Mesothelial cell of epicardium (in vitro differentiated cells): ENCODE measurements around the gene PARD3. TPM values are rescaled to one million over a fixed set of nuclear protein-coding genes. Genes with fewer than 3 reads are reported as not detected.
A peak's percentile ranks its signal among the peaks of the same experiment; 100 is the strongest.

Source experiments
- DNase-seq, 2 experiments: peaks; one replicate each; pipeline ENCODE4 v3.0.0; 2021; ENCODE audit warnings: low spot score in 2 of 2; ENCODE audit not compliant: unreplicated experiment in 2 of 2
- H3K27ac Mint-ChIP-seq: 2 replicates; pipeline ENCODE4 v1.8.0; 2021; ENCODE audit warnings: mixed read lengths
- H3K27me3 Mint-ChIP-seq: 2 replicates; pipeline ENCODE4 v1.8.0; 2021; ENCODE audit warnings: low read depth, mixed read lengths
- H3K36me3 Mint-ChIP-seq: 2 replicates; pipeline ENCODE4 v1.8.0; 2021; ENCODE audit warnings: mixed read lengths
- H3K4me1 Mint-ChIP-seq: 2 replicates; pipeline ENCODE4 v1.8.0; 2021; ENCODE audit warnings: mixed read lengths
- H3K4me3 Mint-ChIP-seq: 2 replicates; pipeline ENCODE4 v1.8.0; 2021; ENCODE audit warnings: mild to moderate bottlenecking, moderate library complexity, mixed read lengths
- H3K9me3 Mint-ChIP-seq: 2 replicates; pipeline ENCODE4 v1.8.0; 2021; ENCODE audit warnings: mixed read lengths
- CTCF ChIP-seq: fragments of 200-600 bp; sonication (generic); IDR thresholded peaks from one replicate; pipeline ENCODE4 v1.5.0; 2021; ENCODE audit warnings: antibody characterized with exemption; ENCODE audit not compliant: unreplicated experiment
- total RNA-seq: library from RNA; stranded (reverse); gene quantifications from 3 replicates; pipeline ENCODE4 v1.2.1, GENCODE V29; 2021

Gene PARD3
- total RNA-seq, 1 donor from 2014 or later = 73.2 TPM

DNA sequence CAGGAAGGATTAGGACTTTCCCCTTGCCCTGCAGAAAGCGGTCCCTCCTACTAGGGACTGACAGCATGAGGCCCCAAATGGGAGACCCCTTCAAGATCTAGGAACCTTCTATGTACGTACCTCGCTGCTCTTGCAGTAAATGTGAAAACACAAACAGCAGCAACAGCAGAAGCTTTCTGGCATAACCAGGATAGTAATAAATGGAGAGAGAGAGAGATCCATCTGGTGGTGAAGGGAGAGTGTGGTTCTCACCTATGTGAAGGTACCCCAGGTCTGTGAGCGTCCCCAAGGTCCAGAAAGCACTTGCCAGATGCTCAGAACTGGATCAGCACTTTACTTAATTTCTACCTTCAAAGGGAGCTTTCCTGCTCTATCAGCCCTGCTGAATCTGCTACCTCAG, 592.7 kb downstream of the PARD3 start:
- peaks cover 25% of the 10 kb centered on the region for H3K4me1 Mint-ChIP-seq
- H3K27me3 Mint-ChIP-seq = no peaks in the 10 kb centered on the region
- H3K4me3 Mint-ChIP-seq = no peak overlapping the region
- no peak for DNase-seq
- H3K27ac Mint-ChIP-seq = no peak overlapping the region
- no peak for TF ChIP-seq CTCF
- H3K9me3 Mint-ChIP-seq = peaks cover 12% of the 10 kb centered on the region
- peaks cover 10% of the 10 kb centered on the region for H3K36me3 Mint-ChIP-seq

DNA sequence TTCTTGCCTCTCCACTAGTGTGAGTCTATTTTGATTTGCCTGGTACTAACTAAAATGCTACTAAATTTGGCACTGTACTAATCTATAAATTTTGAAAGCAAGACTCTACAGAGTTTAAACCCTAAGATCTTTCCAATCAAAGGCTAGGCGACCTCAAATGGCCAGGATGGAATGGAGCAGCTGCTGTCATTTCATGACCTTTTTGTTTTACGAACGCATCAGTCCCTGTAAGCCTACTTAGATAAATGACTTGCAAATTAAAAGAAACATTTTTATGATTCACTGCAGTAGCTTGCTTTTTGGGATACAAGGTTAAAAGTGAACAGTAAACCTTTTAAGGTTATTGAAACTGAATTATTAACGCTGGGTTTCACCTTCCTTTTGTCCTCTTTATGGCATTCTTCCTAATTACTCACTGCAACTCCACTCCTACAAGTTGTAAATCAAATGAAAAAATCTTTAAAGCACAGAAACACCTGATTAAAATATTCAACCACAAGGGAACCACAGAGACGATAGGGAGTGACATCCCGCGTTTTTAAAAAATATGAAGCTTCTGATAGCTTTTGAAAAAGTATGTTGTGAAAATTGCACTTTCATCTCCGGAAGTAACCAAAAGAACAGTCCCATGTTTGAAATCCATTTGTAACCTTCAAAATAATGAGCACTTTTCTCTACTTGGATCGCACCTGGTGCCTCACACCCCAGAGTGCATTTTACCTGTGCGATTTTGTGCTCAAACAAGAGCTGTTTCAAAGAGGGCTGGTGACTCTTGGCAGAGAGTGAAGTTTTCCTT, 595.1 kb downstream of the PARD3 start:
- peak overlapping the region; percentile 13 for H3K27ac Mint-ChIP-seq
- no peaks in the 10 kb centered on the region for H3K27me3 Mint-ChIP-seq
- TF ChIP-seq CTCF = no peak
- H3K4me1 Mint-ChIP-seq = peaks cover 43% of the 10 kb centered on the region
- H3K36me3 Mint-ChIP-seq = peaks cover under 1% of the 10 kb centered on the region
- peaks cover 1% of the 10 kb centered on the region for H3K9me3 Mint-ChIP-seq
- H3K4me3 Mint-ChIP-seq = no peak overlapping the region
- DNase-seq = no peak

GRCh38 chr10:34217524-34217923, 597.6 kb downstream of the PARD3 start:
- peaks cover 6% of the 10 kb centered on the region for H3K36me3 Mint-ChIP-seq
- no peak for DNase-seq
- H3K27ac Mint-ChIP-seq = no peak overlapping the region
- H3K9me3 Mint-ChIP-seq = no peaks in the 10 kb centered on the region
- no peak overlapping the region for H3K4me3 Mint-ChIP-seq
- H3K27me3 Mint-ChIP-seq = no peaks in the 10 kb centered on the region
- no peak for TF ChIP-seq CTCF
- H3K4me1 Mint-ChIP-seq = peaks cover 40% of the 10 kb centered on the region

DNA sequence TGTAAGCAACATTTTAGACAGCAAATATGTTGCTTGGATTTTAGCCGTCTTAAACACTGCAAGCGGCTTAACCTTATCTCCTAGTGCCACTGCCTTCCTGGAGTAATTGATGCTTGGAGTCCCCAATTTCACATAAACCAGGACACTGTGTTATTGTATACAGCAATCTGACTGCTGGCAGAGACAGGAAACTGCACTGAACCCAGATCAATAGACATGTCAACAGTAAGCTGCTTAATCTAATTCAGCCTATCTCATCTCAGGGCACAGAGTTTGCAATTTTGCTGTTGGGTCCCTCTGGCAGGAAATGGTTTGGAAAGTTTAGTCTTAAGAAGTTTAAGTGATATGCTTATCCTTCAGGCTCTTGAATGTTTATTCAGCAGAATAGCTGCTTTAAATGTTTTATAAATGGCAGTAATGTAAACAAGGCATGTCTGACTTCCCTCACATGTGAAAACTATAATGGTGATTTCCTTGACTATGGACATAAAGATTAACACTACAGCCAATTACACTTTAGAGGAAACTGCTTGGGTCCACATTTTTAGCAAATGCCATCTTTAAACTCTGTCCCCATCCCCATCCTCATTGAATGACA, 598.6 kb downstream of the PARD3 start:
- H3K4me1 Mint-ChIP-seq = peaks cover 42% of the 10 kb centered on the region
- H3K27me3 Mint-ChIP-seq = no peaks in the 10 kb centered on the region

GRCh38 chr10:34213805-34214197, 601.3 kb downstream of the PARD3 start:
- peaks cover 28% of the 10 kb centered on the region for H3K4me1 Mint-ChIP-seq
- H3K36me3 Mint-ChIP-seq = peaks cover 12% of the 10 kb centered on the region
- H3K9me3 Mint-ChIP-seq = no peaks in the 10 kb centered on the region
- no peak for TF ChIP-seq CTCF
- H3K4me3 Mint-ChIP-seq = no peak overlapping the region
- DNase-seq = no peak
- no peak overlapping the region for H3K27ac Mint-ChIP-seq
- no peaks in the 10 kb centered on the region for H3K27me3 Mint-ChIP-seq

More for the DNA sequence above, 598.6 kb downstream of the PARD3 start:
- H3K9me3 Mint-ChIP-seq = no peaks in the 10 kb centered on the region
- no peak for TF ChIP-seq CTCF
- H3K27ac Mint-ChIP-seq = no peak overlapping the region
- no peak for DNase-seq
- H3K4me3 Mint-ChIP-seq = no peak overlapping the region
- peaks cover 10% of the 10 kb centered on the region for H3K36me3 Mint-ChIP-seq
